ENCODE measurements around the gene ASTN1. TPM values are rescaled to one million over a fixed set of nuclear protein-coding genes. Genes with fewer than 3 reads are reported as not detected.

ASTN1 gene
- total and polyA plus RNA-seq, 5 donors: 0.11 to 0.28 (median 0.12) TPM

DNA sequence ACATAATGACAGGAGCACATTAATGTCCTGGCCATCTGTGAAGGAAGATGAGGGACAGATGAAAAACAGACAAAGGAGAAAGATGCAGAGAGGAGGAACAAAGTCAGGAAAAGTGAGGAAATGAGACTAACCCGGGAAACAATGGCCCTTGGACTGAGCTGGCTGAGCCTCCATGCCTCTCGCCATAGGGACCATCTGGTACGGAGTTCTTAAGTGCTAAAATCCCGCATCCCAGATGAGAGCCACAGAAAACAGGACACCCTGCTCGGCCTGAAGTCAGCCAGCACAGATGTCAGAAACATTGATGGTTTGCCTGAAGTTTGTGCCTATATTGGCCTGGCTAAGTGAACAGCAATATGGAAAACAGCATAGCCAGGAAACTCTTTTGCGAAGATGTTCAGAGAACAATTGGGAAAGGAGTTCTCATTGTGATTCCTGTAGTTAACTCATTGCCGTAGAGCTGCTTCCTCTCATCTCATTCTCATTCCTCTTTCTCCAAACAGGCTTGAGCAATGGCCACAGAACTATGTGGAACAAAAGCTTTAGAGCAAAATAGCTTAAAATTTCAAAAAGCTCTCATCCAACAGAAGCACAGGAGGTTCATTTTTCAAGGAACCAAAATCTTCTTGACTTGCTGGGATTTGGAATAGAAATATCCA lies 96.6 kb downstream of the ASTN1 start:
- 77% methylated on average over 7 of the region's 7 CpGs for WGBS
- H3K9me3 ChIP-seq (ENCODE audit: control insufficient read depth, low read length): no peaks in the 10 kb centered on the region
- DNase-seq (no peak), ATAC-seq (no peak)
- H3K27ac ChIP-seq (ENCODE audit: low read length): no peak overlapping the region
- H3K4me3 ChIP-seq (ENCODE audit: low read length): no peak overlapping the region
- no peaks in the 10 kb centered on the region for H3K4me1 ChIP-seq (ENCODE audit: control insufficient read depth, insufficient read depth, low read length)
- intact Hi-C loops (cut with DNase I): no loop called here
- no peaks in the 10 kb centered on the region for H3K27me3 ChIP-seq (ENCODE audit: control insufficient read depth, insufficient read depth)

DNA sequence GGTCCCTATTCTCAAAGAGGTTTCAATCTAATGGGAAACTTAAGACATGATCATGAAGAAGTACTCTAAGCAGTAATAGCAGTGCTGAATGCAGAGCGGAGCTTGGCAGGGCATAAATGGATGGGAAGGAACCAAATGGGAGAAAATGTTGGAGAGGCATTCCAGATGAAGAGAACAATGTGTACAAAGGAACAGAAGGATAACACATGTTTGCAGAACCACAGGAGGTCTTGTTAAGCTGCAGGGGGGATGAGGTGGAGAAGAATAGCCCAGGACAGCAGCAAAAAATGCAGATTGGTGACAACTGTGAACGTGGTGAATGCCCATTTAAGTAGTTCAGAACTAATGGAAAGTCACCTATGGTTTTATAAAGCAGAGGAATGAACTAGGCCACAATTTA lies 99.1 kb downstream of the ASTN1 start:
- intact Hi-C loops (cut with DNase I): no loop called here
- no peaks in the 10 kb centered on the region for H3K27me3 ChIP-seq (ENCODE audit: control insufficient read depth, insufficient read depth)
- H3K4me3 ChIP-seq (ENCODE audit: low read length): no peak overlapping the region
- H3K27ac ChIP-seq (ENCODE audit: low read length): no peak overlapping the region
- H3K9me3 ChIP-seq (ENCODE audit: control insufficient read depth, low read length): no peaks in the 10 kb centered on the region
- H3K4me1 ChIP-seq (ENCODE audit: control insufficient read depth, insufficient read depth, low read length): no peaks in the 10 kb centered on the region
- WGBS: 70% methylated on average over 2 of the region's 2 CpGs
- DNase-seq (no peak), ATAC-seq (no peak)

DNA sequence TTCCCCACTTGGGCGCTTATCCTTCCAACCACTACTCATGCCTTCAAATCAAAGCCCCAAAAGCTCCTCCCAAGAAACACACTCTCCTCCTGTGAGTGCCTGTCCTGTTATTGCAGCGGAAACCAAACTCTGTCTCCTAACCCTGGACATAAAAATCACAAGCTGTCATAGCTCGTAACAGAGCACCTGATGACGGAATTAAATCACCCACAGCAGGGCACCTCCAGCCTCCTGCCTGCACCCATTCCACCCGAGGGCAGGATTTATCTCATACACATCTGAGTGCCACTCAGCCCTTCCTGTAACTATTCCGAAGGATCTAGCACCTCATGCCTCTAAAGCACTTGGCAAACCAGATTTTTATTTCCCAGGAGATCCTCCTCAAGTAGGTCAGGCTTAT lies 100.9 kb downstream of the ASTN1 start:
- DNase-seq: no peak
- Histone ChIP-seq H3K27ac (ENCODE audit: low read length) (no peak overlapping the region), H3K4me1 (ENCODE audit: control insufficient read depth, insufficient read depth, low read length) (no peaks in the 10 kb centered on the region), H3K9me3 (ENCODE audit: control insufficient read depth, low read length) (no peaks in the 10 kb centered on the region), H3K27me3 (ENCODE audit: control insufficient read depth, insufficient read depth) (no peaks in the 10 kb centered on the region), H3K4me3 (ENCODE audit: low read length) (no peak overlapping the region)
- ATAC-seq: no peak
- 84% methylated on average over 6 of the region's 6 CpGs for WGBS
- intact Hi-C loops (cut with DNase I): no loop called here

DNA sequence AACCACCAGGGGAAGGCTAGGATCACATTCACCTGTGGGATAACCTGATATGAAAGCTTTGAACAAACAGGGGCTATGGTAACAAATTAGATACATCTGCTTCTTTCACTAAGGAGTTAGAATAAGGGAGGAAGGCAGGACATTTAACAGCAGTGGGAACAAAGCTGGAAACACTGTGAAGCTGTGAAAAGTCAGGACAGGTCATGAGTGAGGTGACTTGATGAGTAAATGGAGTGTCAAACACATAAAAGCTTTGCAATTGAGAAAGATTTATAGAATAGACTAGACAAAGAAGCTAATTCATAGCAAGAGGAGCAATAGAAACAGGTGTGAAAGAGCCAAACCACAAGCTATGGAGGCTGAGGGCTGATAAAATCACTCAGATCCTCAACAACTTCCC lies 110.0 kb downstream of the ASTN1 start:
- no peaks in the 10 kb centered on the region for H3K9me3 ChIP-seq (ENCODE audit: control insufficient read depth, low read length)
- intact Hi-C loops (cut with DNase I): no loop called here
- no peaks in the 10 kb centered on the region for H3K27me3 ChIP-seq (ENCODE audit: control insufficient read depth, insufficient read depth)
- DNase-seq: no peak
- no peak overlapping the region for H3K4me3 ChIP-seq (ENCODE audit: low read length)
- no peak overlapping the region for H3K27ac ChIP-seq (ENCODE audit: low read length)
- no peaks in the 10 kb centered on the region for H3K4me1 ChIP-seq (ENCODE audit: control insufficient read depth, insufficient read depth, low read length)
- no peak for ATAC-seq

DNA sequence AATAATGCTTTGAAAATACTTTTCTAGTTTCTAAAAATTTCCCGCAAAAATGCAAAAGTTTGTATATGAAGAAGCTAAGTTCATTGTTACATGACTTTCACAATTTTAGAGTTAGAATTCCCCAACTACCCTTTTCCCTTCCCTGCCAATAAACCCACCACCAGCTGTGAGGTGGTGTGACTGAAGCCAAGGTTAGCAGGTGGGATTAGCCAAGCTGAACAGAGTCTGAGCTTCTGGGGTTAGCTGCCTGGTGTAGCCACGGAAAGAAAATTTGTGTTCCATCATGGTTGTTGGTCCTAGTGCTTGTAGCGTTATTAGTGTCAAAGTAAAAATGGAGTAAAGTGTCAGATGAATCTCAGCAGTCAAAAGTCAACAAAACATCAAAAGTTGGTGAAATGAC lies 110.9 kb downstream of the ASTN1 start:
- DNase-seq (no peak), ATAC-seq (no peak)
- no peaks in the 10 kb centered on the region for H3K27me3 ChIP-seq (ENCODE audit: control insufficient read depth, insufficient read depth)
- WGBS: 87% methylated on average over 3 of the region's 3 CpGs
- no peaks in the 10 kb centered on the region for H3K9me3 ChIP-seq (ENCODE audit: control insufficient read depth, low read length)
- H3K4me3 ChIP-seq (ENCODE audit: low read length): no peak overlapping the region
- H3K27ac ChIP-seq (ENCODE audit: low read length): no peak overlapping the region
- intact Hi-C loops (cut with DNase I): no loop called here
- H3K4me1 ChIP-seq (ENCODE audit: control insufficient read depth, insufficient read depth, low read length): no peaks in the 10 kb centered on the region

DNA sequence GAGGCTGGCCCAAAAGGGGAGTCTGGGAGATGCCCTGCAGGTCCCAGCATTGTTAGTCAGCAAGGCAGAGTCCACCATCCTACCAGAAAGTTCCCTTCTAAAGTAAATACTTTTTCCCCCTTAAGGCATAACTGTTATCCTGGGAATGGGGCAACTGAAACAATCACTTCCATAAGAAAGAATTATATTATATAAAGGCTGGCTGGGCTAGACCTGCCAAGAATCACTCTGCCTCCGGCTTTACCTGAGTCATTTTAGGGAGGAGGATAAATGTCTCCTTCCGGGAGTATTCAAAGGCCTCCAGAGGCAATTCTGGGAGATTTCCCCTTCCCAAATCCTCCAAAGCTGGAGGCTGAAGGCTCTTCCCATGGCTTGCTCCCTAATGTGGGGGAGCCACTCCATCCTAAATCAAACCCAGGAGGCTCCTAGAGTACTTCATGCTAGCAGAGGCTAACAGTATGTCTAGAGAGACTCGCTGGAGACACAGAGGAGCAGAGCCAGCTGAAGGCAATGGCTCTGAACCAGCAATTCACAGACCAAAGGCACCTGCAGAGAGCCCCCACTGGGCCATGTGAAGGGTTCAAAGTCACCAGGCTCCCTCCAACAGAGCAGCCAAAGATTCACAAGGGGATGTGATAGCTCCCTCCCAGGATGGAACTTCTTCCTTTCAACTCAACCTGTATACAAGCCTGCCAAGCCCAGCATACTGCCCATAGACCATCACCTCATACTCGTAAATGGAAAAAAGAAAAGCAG lies 116.0 kb downstream of the ASTN1 start:
- ATAC-seq (no peak), DNase-seq (no peak)
- WGBS: 76% methylated on average over 4 of the region's 4 CpGs

GRCh38 chr1:177045151-177045550 lies 119.4 kb downstream of the ASTN1 start:
- Histone ChIP-seq H3K27me3 (ENCODE audit: control insufficient read depth, insufficient read depth) (no peaks in the 10 kb centered on the region), H3K9me3 (ENCODE audit: control insufficient read depth, low read length) (no peaks in the 10 kb centered on the region), H3K4me3 (ENCODE audit: low read length) (no peak overlapping the region), H3K27ac (ENCODE audit: low read length) (no peak overlapping the region), H3K4me1 (ENCODE audit: control insufficient read depth, insufficient read depth, low read length) (no peaks in the 10 kb centered on the region)
- intact Hi-C loops (cut with DNase I): no loop called here
- 83% methylated on average over 3 of the region's 3 CpGs for WGBS
- no peak for ATAC-seq
- DNase-seq: no peak

More for the DNA sequence above, 116.0 kb downstream of the ASTN1 start:
- Histone ChIP-seq H3K27me3 (ENCODE audit: control insufficient read depth, insufficient read depth) (no peaks in the 10 kb centered on the region), H3K27ac (ENCODE audit: low read length) (no peak overlapping the region), H3K4me1 (ENCODE audit: control insufficient read depth, insufficient read depth, low read length) (no peaks in the 10 kb centered on the region), H3K4me3 (ENCODE audit: low read length) (no peak overlapping the region), H3K9me3 (ENCODE audit: control insufficient read depth, low read length) (no peaks in the 10 kb centered on the region)
- intact Hi-C loops (cut with DNase I): no loop called here

GRCh38 chr1:177044390-177044789 lies 120.1 kb downstream of the ASTN1 start:
- no peaks in the 10 kb centered on the region for H3K4me1 ChIP-seq (ENCODE audit: control insufficient read depth, insufficient read depth, low read length)
- H3K4me3 ChIP-seq (ENCODE audit: low read length): no peak overlapping the region
- 82% methylated on average over 8 of the region's 8 CpGs for WGBS
- ATAC-seq (no peak), DNase-seq (no peak)
- intact Hi-C loops (cut with DNase I): no loop called here
- no peaks in the 10 kb centered on the region for H3K9me3 ChIP-seq (ENCODE audit: control insufficient read depth, low read length)
- no peaks in the 10 kb centered on the region for H3K27me3 ChIP-seq (ENCODE audit: control insufficient read depth, insufficient read depth)
- H3K27ac ChIP-seq (ENCODE audit: low read length): no peak overlapping the region

- 66% methylated on average over 5 of the region's 5 CpGs for WGBS
- Histone ChIP-seq H3K4me3 (ENCODE audit: low read length) (no peak overlapping the region), H3K4me1 (ENCODE audit: control insufficient read depth, insufficient read depth, low read length) (no peaks in the 10 kb centered on the region), H3K27me3 (ENCODE audit: control insufficient read depth, insufficient read depth) (no peaks in the 10 kb centered on the region), H3K27ac (ENCODE audit: low read length) (no peak overlapping the region), H3K9me3 (ENCODE audit: control insufficient read depth, low read length) (no peaks in the 10 kb centered on the region)
- ATAC-seq (no peak), DNase-seq (no peak)
- intact Hi-C loops (cut with DNase I): no loop called here
These were observed 120.9 kb downstream of the ASTN1 start for GRCh38 chr1:177043597-177043996.

DNA sequence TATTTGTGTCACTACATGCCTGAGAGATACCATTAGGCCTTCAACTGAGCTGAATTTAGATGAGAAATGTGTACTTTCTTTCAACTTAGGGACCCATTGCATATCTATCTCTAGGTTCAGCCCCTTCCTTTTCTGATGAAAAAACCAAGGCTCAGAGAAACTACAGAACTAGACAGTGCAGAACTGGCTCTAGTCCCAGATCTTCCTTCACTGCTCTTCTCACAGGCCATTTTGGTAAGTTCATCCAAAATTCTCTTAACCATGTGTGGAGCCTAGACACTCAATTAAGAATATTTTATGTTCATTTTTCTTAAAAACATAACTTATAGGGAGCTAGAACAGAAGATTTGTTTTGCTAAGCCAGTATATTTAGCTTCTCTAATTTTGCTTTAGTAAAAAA lies 128.9 kb downstream of the ASTN1 start:
- Histone ChIP-seq H3K27ac (ENCODE audit: low read length) (no peak overlapping the region), H3K9me3 (ENCODE audit: control insufficient read depth, low read length) (no peaks in the 10 kb centered on the region), H3K27me3 (ENCODE audit: control insufficient read depth, insufficient read depth) (no peaks in the 10 kb centered on the region), H3K4me3 (ENCODE audit: low read length) (no peak overlapping the region), H3K4me1 (ENCODE audit: control insufficient read depth, insufficient read depth, low read length) (no peaks in the 10 kb centered on the region)
- ATAC-seq (no peak), DNase-seq (no peak)
- intact Hi-C loops (cut with DNase I): no loop called here

GRCh38 chr1:177033628-177034027 lies 130.9 kb downstream of the ASTN1 start:
- Histone ChIP-seq H3K4me1 (ENCODE audit: control insufficient read depth, insufficient read depth, low read length) (no peaks in the 10 kb centered on the region), H3K27me3 (ENCODE audit: control insufficient read depth, insufficient read depth) (no peaks in the 10 kb centered on the region), H3K9me3 (ENCODE audit: control insufficient read depth, low read length) (no peaks in the 10 kb centered on the region), H3K27ac (ENCODE audit: low read length) (no peak overlapping the region), H3K4me3 (ENCODE audit: low read length) (no peak overlapping the region)
- 51% methylated on average over 6 of the region's 6 CpGs for WGBS
- no peak for ATAC-seq
- no peak for DNase-seq
- intact Hi-C loops (cut with DNase I): no loop called here
